GM12891 (cell line): Measurements from ENCODE around the gene SRP14.

Experiments used
- PAX5 ChIP-seq: IDR thresholded peaks from 2 replicates; pipeline ENCODE4 v1.6.1; 2011; ENCODE audit warnings: low read length, moderate library complexity, mild to moderate bottlenecking; ENCODE audit not compliant: insufficient read depth, severe bottlenecking
- POLR2A ChIP-seq: IDR thresholded peaks from 2 replicates; pipeline ENCODE4 v1.6.1; 2011; ENCODE audit warnings: low read depth, low read length, control low read depth
- POLR2AphosphoS5 ChIP-seq: IDR thresholded peaks from 2 replicates; pipeline ENCODE4 v1.6.1; 2011; ENCODE audit warnings: low read depth, low read length, control low read depth
- POU2F2 ChIP-seq: IDR thresholded peaks from 2 replicates; pipeline ENCODE4 v1.6.1; 2011; ENCODE audit warnings: low read depth, mild to moderate bottlenecking, control low read depth, low read length, moderate library complexity
- TAF1 ChIP-seq: IDR thresholded peaks from 2 replicates; pipeline ENCODE4 v1.6.1; 2011; ENCODE audit warnings: low read depth, low read length, control low read depth

DNA sequence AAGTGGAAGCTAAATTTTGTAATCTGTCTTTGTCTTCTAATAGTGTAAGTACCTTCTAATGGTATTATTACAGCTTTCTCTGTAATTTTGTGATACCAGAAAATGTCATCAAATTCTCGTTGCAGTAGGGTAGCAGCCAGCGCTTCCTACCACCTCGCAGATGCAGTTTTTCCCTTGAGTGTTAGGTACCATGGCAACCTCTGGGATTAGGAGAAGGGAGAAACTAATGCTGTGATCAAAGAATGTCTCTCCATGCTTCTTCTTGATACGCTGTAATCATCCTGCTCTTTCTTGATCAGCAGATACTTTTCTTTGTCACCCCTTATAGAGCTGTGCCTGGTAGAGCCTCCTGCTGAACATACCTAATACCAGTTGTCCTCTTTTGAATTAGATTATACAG lies 27.7 kb downstream of the SRP14 start:
- TF ChIP-seq POLR2AphosphoS5 (no peak), TAF1 (no peak), POLR2A (no peak), POU2F2 (no peak), PAX5 (no peak)
